ENCODE results near the gene PTGR3.

GRCh38 chr18:75211953-75212750, 3.2 kb upstream of the PTGR3 start:
- TF ChIP-seq POLR2A (IDR thresholded peaks at IDR 0.05): no peak
- TF ChIP-seq, protein P1, sequence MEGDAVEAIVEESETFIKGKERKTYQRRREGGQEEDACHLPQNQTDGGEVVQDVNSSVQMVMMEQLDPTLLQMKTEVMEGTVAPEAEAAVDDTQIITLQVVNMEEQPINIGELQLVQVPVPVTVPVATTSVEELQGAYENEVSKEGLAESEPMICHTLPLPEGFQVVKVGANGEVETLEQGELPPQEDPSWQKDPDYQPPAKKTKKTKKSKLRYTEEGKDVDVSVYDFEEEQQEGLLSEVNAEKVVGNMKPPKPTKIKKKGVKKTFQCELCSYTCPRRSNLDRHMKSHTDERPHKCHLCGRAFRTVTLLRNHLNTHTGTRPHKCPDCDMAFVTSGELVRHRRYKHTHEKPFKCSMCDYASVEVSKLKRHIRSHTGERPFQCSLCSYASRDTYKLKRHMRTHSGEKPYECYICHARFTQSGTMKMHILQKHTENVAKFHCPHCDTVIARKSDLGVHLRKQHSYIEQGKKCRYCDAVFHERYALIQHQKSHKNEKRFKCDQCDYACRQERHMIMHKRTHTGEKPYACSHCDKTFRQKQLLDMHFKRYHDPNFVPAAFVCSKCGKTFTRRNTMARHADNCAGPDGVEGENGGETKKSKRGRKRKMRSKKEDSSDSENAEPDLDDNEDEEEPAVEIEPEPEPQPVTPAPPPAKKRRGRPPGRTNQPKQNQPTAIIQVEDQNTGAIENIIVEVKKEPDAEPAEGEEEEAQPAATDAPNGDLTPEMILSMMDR (IDR thresholded peaks at IDR 0.05): no peak
